Left ventricle myocardium inferior (tissue), 1 donor: ENCODE data around the gene GTF3A. TPM values are rescaled to one million over a fixed set of nuclear protein-coding genes. Genes with fewer than 3 reads are reported as not detected.

Experiments used
- DNase-seq: peaks from one replicate; pipeline ENCODE4 v3.0.0-alpha.2; 2020
- H3K27ac ChIP-seq: fragments of 200-600 bp; replicated peaks from 2 replicates; pipeline ENCODE4 v1.8.0; 2021
- H3K27me3 ChIP-seq: fragments of 200-600 bp; 2 replicates; pipeline ENCODE4 v1.8.0; 2021; ENCODE audit warnings: low read depth
- H3K36me3 ChIP-seq: fragments of 200-600 bp; 2 replicates; pipeline ENCODE4 v1.8.0; 2021
- H3K4me1 ChIP-seq: fragments of 200-600 bp; 2 replicates; pipeline ENCODE4 v1.8.0; 2021
- H3K4me3 ChIP-seq: fragments of 200-600 bp; 2 replicates; pipeline ENCODE4 v1.8.0; 2021; ENCODE audit warnings: mild to moderate bottlenecking, moderate library complexity
- H3K9me3 ChIP-seq: fragments of 200-600 bp; replicated peaks from 2 replicates; pipeline ENCODE4 v1.8.0; 2021
- intact Hi-C: fragments of 100-400 bp; cut with micrococcal nuclease; formaldehyde crosslinking; loops from one replicate; pipeline ENCODE4 v1.11.0; 2022
- long read RNA-seq: library from polyadenylated mRNA; unstranded; transcript quantifications from one replicate; pipeline ENCODE4 v2.0.0, GENCODE V29; 2021
- total RNA-seq: library from RNA; stranded (reverse); fragmentation: NEBNext Ultra II Directional; extraction: Animal tissue kit (Norgen Biotek cat#: 25700); gene quantifications from one replicate; pipeline ENCODE4 v1.2.1, GENCODE V29; 2021
- TF ChIP-seq, protein P1 (sequence below): fragments of 200-600 bp; IDR thresholded peaks from 2 replicates; pipeline ENCODE4 v1.8.0; 2021; ENCODE audit warnings: antibody characterized with exemption, mild to moderate bottlenecking, borderline replicate concordance
- donor health status: DM: no; HTN: yes; CAD: no; lungs with severe emphysema.

GTF3A gene
- total RNA-seq = 176 TPM
- long read RNA-seq, transcript GTF3A-201 (9 exons, 1,383 nt) = major isoform, 243 of 284 reads
- long read RNA-seq, transcript GTF3A-202 (8 exons, 1,191 nt) = minor isoform, 10 of 284 reads
- long read RNA-seq, partial matches to known transcripts = 9 of 284 reads
- long read RNA-seq, other reads (novel, unspliced or antisense) = 21 of 284 reads

DNA sequence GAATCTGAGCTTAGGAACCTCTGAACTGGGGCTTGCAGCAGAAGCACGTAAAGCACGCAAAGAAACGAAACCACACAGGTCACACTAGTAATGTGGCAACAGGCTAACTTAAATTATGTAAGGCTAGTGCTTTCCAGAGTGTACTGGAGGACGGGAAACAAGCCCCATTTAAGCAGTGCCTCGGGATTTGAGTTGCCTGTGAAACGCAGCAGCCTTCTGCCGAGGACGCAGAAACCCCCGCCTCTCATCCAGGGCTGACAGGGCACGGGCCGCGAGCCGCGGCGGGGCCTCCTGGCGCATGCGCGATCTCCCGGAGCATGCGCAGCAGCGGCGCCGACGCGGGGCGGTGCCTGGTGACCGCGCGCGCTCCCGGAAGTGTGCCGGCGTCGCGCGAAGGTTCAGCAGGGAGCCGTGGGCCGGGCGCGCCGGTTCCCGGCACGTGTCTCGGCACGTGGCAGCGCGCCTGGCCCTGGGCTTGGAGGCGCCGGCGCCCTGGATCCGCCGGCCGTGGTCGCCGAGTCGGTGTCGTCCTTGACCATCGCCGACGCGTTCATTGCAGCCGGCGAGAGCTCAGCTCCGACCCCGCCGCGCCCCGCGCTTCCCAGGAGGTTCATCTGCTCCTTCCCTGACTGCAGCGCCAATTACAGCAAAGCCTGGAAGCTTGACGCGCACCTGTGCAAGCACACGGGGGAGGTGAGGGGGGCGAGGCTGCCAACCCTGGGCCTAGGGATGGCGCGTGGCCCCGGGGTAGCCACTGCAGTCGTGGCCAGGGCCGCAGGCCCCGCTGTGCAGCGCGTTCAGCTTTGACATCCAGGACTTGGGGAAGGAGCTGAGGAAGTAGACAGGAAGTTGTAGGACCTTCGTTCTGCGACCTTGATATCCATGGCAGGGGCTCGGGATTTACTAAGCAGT is at the start of gene GTF3A:
Gene GTF3A, plus strand, starts transcription at position 374 of the 912 bp plus-strand sequence.
- no peaks in the 10 kb centered on the region for H3K9me3 ChIP-seq
- no peaks in the 10 kb centered on the region for H3K27me3 ChIP-seq
- H3K36me3 ChIP-seq = peaks cover 26% of the 10 kb centered on the region
- peak within 1 kb of the TSS; percentile 92 for H3K27ac ChIP-seq
- TF ChIP-seq, protein P1, sequence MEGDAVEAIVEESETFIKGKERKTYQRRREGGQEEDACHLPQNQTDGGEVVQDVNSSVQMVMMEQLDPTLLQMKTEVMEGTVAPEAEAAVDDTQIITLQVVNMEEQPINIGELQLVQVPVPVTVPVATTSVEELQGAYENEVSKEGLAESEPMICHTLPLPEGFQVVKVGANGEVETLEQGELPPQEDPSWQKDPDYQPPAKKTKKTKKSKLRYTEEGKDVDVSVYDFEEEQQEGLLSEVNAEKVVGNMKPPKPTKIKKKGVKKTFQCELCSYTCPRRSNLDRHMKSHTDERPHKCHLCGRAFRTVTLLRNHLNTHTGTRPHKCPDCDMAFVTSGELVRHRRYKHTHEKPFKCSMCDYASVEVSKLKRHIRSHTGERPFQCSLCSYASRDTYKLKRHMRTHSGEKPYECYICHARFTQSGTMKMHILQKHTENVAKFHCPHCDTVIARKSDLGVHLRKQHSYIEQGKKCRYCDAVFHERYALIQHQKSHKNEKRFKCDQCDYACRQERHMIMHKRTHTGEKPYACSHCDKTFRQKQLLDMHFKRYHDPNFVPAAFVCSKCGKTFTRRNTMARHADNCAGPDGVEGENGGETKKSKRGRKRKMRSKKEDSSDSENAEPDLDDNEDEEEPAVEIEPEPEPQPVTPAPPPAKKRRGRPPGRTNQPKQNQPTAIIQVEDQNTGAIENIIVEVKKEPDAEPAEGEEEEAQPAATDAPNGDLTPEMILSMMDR = no peak
- DNase-seq = peak; percentile 83
- H3K4me1 ChIP-seq = peaks cover 46% of the 10 kb centered on the region
- intact Hi-C loops = no loop called here
- H3K4me3 ChIP-seq = peak within 1 kb of the TSS; percentile 83

DNA sequence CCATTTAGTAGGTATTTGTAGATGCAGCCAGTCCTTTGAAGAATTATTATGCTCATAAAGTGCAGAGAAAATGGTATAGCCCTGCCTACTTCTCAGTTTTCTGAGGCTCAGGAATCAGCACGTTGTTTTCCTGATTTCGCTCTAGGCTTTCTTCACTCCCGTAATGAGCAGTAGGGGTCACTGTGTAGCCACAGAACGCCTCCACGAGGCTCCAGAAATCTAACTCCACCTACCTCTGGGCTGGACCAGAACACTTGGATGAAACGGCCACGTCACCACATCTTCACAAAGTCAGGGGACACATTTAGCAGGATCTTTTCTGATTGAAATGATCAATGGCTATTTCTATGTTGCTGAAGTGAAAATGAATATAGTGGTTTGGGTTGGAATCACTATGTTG is 49.8 kb upstream of the GTF3A start:
- no peaks in the 10 kb centered on the region for H3K9me3 ChIP-seq
- peaks cover 59% of the 10 kb centered on the region for H3K27me3 ChIP-seq
- H3K27ac ChIP-seq = no peak overlapping the region
- TF ChIP-seq, protein P1 = peak; percentile 82
- no peak overlapping the region for H3K4me3 ChIP-seq
- H3K36me3 ChIP-seq = no peaks in the 10 kb centered on the region
- intact Hi-C loops = loop anchor here (5.0 kb wide), 1 partner anchor 453 kb away; no protein-coding TSS in a partner anchor
- peak; percentile 30 for DNase-seq
- no peaks in the 10 kb centered on the region for H3K4me1 ChIP-seq

DNA sequence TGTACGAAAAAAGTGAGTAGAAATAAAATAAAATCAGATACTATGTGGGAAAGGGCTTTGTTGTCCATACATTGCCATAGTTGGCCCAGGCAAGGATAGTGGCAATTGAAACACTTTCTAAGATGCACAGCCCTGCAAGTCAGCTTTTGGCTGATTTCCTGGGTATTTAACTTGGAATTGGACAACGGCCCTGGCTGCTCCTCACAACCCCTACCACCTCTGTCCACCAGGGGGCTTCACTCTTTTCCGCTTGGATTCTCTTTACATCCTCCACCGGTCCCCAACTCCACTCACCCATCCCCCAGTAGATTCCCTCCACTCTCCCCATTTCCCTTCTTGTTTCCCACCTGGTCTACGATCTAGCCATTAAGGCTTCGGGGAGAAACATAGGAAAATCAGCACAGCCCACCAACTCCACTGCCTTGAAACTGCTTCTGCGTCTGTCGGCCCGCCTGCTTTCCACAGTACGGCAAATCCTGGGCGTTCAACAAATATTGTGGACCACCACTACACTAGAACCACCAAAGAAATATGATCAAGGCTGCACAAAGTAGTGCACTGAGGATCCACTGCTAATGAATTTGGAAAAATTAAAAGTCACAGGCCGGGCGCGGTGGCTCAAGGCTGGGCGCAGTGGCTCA is 48.6 kb upstream of the GTF3A start:
- Histone ChIP-seq H3K27me3 (peaks cover 59% of the 10 kb centered on the region), H3K4me1 (no peaks in the 10 kb centered on the region), H3K9me3 (no peaks in the 10 kb centered on the region), H3K27ac (no peak overlapping the region), H3K36me3 (no peaks in the 10 kb centered on the region), H3K4me3 (no peak overlapping the region)
- TF ChIP-seq, protein P1 = peak; percentile 84
- intact Hi-C loops = no loop called here
- DNase-seq = peak; percentile 46

DNA sequence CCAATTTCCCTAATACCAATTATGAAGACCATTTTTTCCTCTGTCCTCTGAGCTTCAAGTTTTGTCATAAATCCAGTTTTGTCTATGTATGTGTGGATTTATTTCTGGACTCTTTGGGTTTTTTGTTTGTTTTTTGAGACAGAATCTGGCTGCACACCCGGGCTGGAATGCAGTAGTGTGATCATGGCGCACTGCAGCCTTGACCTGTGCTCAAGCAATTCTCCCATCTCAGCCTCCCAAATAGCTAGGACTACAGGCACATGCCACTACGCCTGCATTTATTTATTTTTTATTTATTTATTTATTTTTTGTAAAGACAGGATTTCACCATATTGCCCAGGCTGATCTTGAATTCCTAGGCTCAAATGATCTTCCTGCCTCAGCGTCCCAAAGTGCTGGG is 45.3 kb upstream of the GTF3A start:
- Histone ChIP-seq H3K27ac (no peak overlapping the region), H3K9me3 (no peaks in the 10 kb centered on the region), H3K4me3 (no peak overlapping the region), H3K4me1 (no peaks in the 10 kb centered on the region), H3K36me3 (no peaks in the 10 kb centered on the region), H3K27me3 (peaks cover 45% of the 10 kb centered on the region)
- intact Hi-C loops = no loop called here
- DNase-seq = no peak
- TF ChIP-seq, protein P1 = no peak
